Heart right ventricle (tissue), 16 donors: ENCODE measurements around the gene MINK1. TPM values are rescaled to one million over a fixed set of nuclear protein-coding genes. Genes with fewer than 3 reads are reported as not detected.

Experiments
- ATAC-seq, 8 donors: fragments of 200-7000 bp; cut with Tn5 transposase; one replicate each; pipeline ENCODE4 v1.9.1; 2020; ENCODE audit warnings: mild to moderate bottlenecking in 8 of 8, moderate library complexity in 8 of 8, moderate number of reproducible peaks in 1 of 8
- DNase-seq, 2 donors: peaks; one replicate each; pipeline ENCODE4 v3.0.0-alpha.2; 2020
- H3K27ac ChIP-seq, 10 donors: fragments of 200-600 bp; sonication (generic) in 2 of 10; one replicate each; pipeline versions ENCODE4 v1.5.0 to v1.8.0; 2020 to 2022; ENCODE audit warnings: mild to moderate bottlenecking in 3 of 10
- H3K27me3 ChIP-seq, 7 donors: fragments of 200-600 bp; one replicate each; pipeline ENCODE4 v1.8.0; 2021 to 2022; ENCODE audit warnings: mild to moderate bottlenecking in 2 of 7
- H3K36me3 ChIP-seq, 9 donors: fragments of 200-600 bp; sonication (generic) in 1 of 9; one replicate each; pipeline versions ENCODE4 v1.5.0 to v1.8.0; 2020 to 2022; ENCODE audit warnings: mild to moderate bottlenecking in 2 of 9
- H3K4me1 ChIP-seq, 9 donors: fragments of 200-600 bp; sonication (generic) in 1 of 9; one replicate each; pipeline versions ENCODE4 v1.5.0 to v1.8.0; 2020 to 2022; ENCODE audit warnings: mild to moderate bottlenecking in 4 of 9
- H3K4me3 ChIP-seq, 10 donors: fragments of 200-600 bp; sonication (generic) in 2 of 10; one replicate each; pipeline versions ENCODE4 v1.5.0 to v1.8.0; 2020 to 2022; ENCODE audit warnings: mild to moderate bottlenecking in 7 of 10, moderate library complexity in 2 of 10
- H3K9me3 ChIP-seq, 11 donors: fragments of 200-600 bp in 10 of 11; sonication (generic) in 2 of 11; one replicate each; pipeline versions ENCODE4 v1.5.0 to v1.8.0; 2013 to 2022; ENCODE audit warnings: mild to moderate bottlenecking in 2 of 11, control low read depth in 1 of 11, moderate library complexity in 1 of 11
- WGBS, 2 donors: extraction: QIAGEN DNeasy Blood & Tissue Kit; methylation state at CpG; one replicate each; pipeline ENCODE4 v1.1.7; 2013; ENCODE audit warnings: inconsistent platforms in 1 of 2; 5-methylcytosine and 5-hydroxymethylcytosine counted together
- intact Hi-C, 10 donors: fragments of 100-400 bp; cut with DNase I; formaldehyde crosslinking; loops; one replicate each; pipeline versions ENCODE4 v1.11.1 to v1.14.2; 2022
- polyA plus RNA-seq, 2 donors: library from polyadenylated mRNA; stranded (reverse); fragments of 200-250 nt; gene quantifications; one replicate each; pipeline ENCODE4 v1.2.3, GENCODE V29; 2013
- total RNA-seq, 10 donors: library from RNA; stranded (reverse); fragmentation: NEBNext Ultra II Directional in 3 of 10; extraction: Animal tissue kit (Norgen Biotek cat#: 25700) in 3 of 10; gene quantifications; one replicate each; pipeline versions ENCODE4 v1.2.1 to v1.2.4, GENCODE V29; 2021 to 2023
- TF ChIP-seq, protein P1 (sequence below), 9 donors: fragments of 200-600 bp; sonication (generic) in 2 of 9; IDR thresholded peaks; one replicate each; pipeline versions ENCODE4 v1.5.0 to v1.8.0; 2021 to 2022; ENCODE audit warnings: antibody characterized with exemption in 9 of 9, mild to moderate bottlenecking in 5 of 9, moderate library complexity in 1 of 9
- donor health status: Arrhythmogenic right ventricular cardiomyopathy.
- donor health status: ischemic (EF 13 %, LVEDD 7.1; RV severe dilation, severe dysfunction).
- donor health status: healthy with polysubstance abuse.
- donor health status: DM: no; HTN: yes; CAD: no.
- donor health status: DM: no; HTN: no; CAD: no.
- donor health status: ischemic (EF 25% LVEDD 6.9; RV normal size, moderate dysfunction).
- donor health status: ischemic (EF 25% LVEDD 5.7; RV mildly dilated, moderate dysfunction).
- donor health status: healthy.
- donor health status: DM: yes; HTN: yes; CAD: no.
- donor health status: Ischemic cardiomyopathy.
- donor health status: ischemic (EF 35%, LVEDD 5.7; RV mildly dilated, moderate dysfunction).
- donor health status: nonischemic (EF 11% LVEDD 7.7; RV severe dilation, severe dysfunction).
- donor health status: DM: yes; HTN: yes; CAD: no.
- donor health status: PGD.
- donor health status: ischemic (EF 29% LVEDD 5.4; RV normal size, mild dysfunction).
- donor health status: nonischemic (EF 23%, LVEDD 6.1; RV moderate dilation, normal function).

The MINK1 gene
- total and polyA plus RNA-seq, 12 donors: 17.3 to 54.1 (median 33.5) TPM

DNA sequence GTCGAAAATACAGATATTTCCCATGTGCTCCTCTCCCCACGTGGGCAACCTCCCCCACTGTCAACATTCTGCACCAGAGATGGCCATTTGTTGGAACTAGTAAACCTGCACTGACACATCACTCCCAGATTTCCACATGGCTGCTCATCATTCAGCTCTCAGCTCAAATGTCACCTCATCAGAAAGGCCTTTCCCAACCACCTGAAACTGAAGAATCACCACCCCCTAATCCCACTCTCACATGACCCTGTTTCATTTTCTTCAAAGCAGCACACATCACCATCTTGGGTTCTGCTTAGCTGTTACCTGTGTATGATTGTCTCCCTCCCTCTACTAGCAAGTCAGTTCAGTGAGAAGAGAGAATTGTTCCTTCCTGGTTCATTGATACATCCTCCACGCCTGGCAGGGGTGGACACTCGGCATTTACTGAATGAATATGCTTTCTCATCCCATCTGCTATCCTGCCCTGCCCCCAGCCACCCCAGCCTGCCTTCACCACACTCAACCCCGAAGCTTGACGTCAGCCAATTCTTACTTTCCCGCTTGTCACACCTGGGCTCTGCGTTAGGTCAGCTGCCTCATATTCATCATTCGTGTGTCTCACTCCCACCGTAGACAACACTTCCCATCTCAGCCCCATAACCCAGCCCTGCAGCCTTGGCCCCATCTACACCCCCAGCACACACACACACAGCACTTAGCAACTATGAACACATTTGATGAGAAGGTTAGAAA, 32.5 kb upstream of the MINK1 start:
- no peak overlapping the region for H3K4me3 ChIP-seq
- TF ChIP-seq, protein P1, sequence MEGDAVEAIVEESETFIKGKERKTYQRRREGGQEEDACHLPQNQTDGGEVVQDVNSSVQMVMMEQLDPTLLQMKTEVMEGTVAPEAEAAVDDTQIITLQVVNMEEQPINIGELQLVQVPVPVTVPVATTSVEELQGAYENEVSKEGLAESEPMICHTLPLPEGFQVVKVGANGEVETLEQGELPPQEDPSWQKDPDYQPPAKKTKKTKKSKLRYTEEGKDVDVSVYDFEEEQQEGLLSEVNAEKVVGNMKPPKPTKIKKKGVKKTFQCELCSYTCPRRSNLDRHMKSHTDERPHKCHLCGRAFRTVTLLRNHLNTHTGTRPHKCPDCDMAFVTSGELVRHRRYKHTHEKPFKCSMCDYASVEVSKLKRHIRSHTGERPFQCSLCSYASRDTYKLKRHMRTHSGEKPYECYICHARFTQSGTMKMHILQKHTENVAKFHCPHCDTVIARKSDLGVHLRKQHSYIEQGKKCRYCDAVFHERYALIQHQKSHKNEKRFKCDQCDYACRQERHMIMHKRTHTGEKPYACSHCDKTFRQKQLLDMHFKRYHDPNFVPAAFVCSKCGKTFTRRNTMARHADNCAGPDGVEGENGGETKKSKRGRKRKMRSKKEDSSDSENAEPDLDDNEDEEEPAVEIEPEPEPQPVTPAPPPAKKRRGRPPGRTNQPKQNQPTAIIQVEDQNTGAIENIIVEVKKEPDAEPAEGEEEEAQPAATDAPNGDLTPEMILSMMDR (IDR thresholded peaks at IDR 0.05): no peak
- no peaks in the 10 kb centered on the region for H3K9me3 ChIP-seq
- H3K36me3 ChIP-seq: peaks cover 0 to 29% (median 14%) of the 10 kb centered on the region in 9 donors
- H3K27ac ChIP-seq: no peak overlapping the region
- H3K27me3 ChIP-seq: no peaks in the 10 kb centered on the region
- WGBS, 2 donors: 77 to 86% methylated on average over 10 of the region's 10 CpGs
- ATAC-seq (no peak), DNase-seq (no peak)
- intact Hi-C loops: no loop called here
- peaks cover 0 to 13% (median 9%) of the 10 kb centered on the region in 9 donors for H3K4me1 ChIP-seq

DNA sequence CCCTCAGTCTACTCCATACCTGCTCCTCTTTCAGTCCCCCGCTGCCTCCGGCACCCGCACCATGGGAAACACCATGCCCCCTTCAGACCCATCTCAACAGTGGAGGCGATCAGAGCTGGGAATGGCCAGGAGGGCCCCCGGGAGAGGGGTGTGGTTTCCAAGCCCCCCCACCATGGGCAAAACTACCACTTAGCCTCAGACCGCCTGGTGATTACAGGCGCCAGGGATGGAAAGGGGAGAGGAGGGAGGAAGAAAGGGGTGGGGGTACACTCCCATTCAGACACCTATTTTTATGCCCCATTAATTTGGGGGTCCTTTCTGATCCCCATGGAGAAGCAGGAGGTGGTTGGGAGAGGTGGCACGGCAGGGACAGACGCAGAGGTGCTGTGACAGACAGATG, 30.9 kb upstream of the MINK1 start, which contains the start of gene C17orf114:
Gene C17orf114 (minus strand): TSS at position 101 of the 400 bp plus-strand sequence.
- no peaks in the 10 kb centered on the region for H3K27me3 ChIP-seq
- TF ChIP-seq, protein P1 (IDR thresholded peaks at IDR 0.05): no peak
- H3K27ac ChIP-seq: no peak within 1 kb of the TSS
- 69 to 81% methylated on average over 9 of the region's 9 CpGs for WGBS, 2 donors
- intact Hi-C loops: no loop called here
- no peak for DNase-seq
- peaks cover 0 to 11% (median 5%) of the 10 kb centered on the region in 9 donors for H3K4me1 ChIP-seq
- ATAC-seq: no peak
- H3K9me3 ChIP-seq: no peaks in the 10 kb centered on the region
- no peak within 1 kb of the TSS for H3K4me3 ChIP-seq
- H3K36me3 ChIP-seq: peaks cover 0 to 28% (median 14%) of the 10 kb centered on the region in 9 donors

DNA sequence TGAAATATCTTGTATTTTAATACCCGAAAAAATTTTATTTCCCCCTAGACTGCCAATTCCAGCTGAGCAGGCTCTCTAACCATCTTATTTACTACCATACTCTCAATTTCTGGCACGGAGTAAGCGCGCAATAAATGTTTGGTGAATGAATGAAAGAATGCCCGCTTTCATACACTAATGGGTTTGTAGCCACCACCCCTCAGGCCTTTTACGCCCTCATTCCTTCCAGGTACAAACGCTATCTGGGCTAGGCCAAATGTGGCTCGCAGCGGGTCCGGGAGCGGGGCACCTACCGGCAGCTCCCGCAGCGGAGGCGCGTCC, 26.7 kb upstream of the MINK1 start:
- H3K4me1 ChIP-seq: peaks cover 7 to 26% (median 18%) of the 10 kb centered on the region in 9 donors
- TF ChIP-seq, protein P1 (IDR thresholded peaks at IDR 0.05): no peak
- peaks cover 0 to 24% (median 0%) of the 10 kb centered on the region in 9 donors for H3K36me3 ChIP-seq
- DNase-seq (no peak), ATAC-seq (no peak)
- 5 to 9% methylated on average over 12 to 16 of the region's 16 CpGs for WGBS, 2 donors
- no peaks in the 10 kb centered on the region for H3K27me3 ChIP-seq
- H3K9me3 ChIP-seq: no peaks in the 10 kb centered on the region
- H3K27ac ChIP-seq: peak overlapping the region in 8 of 10 donors; percentile 43 to 94 (median 90)
- intact Hi-C loops: loop anchor here in 1 of 10 donors (5.0 kb wide), 1 partner anchor 71 kb away; no protein-coding TSS in a partner anchor
- H3K4me3 ChIP-seq: peak overlapping the region; percentile 28 to 99 (median 86)

DNA sequence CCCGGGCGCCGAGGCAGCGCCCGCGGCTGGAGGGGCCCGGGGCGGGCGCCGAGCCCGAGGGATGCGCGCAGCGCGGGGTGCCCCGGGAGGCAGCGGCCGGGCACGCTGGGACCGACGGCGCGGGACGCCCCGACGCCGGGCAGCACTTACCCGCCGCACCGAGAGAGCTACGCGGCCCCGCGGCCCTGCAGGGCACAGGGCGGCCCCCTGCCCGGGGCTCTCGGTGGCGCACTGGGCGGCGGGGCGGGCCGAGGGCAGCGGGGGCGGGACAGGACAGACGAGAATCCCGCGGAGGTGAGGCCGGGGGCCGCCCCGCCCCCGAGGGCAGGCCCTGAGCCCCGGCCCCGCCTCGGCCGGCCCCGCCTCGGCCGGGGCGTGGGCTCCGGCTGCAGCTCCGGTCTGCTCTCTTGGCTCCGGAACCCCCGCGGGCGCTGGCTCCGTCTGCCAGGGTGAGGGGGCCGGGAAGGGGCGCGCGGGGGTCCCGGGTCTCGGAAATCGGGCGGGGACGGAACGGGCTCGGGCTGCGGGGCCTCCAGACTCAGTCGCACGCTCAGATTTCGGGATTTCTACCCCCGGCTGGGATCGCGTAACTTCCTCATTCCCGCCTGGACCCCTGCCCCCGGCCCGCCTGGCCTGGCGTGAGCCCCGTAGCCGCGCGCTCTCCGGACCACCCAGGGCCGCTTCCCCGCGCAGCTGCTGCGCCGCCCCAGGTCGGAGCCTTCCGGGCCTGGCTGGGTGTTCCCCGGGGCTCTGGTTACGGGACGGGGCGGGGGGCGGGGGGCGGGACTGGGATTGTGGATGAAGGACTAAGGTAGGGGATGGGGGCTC, 26.1 kb upstream of the MINK1 start, which contains the start of gene PLD2:
Gene PLD2 (plus strand): TSS at position 376 of the 828 bp plus-strand sequence. CDS start 621 bp downstream, outside the sequence.
- Histone ChIP-seq H3K4me1 (peaks cover 7 to 26% (median 18%) of the 10 kb centered on the region in 9 donors), H3K4me3 (peak within 1 kb of the TSS; percentile 46 to 99 (median 88)), H3K27ac (peak within 1 kb of the TSS; percentile 4 to 94 (median 89)), H3K27me3 (no peaks in the 10 kb centered on the region), H3K9me3 (no peaks in the 10 kb centered on the region), H3K36me3 (peaks cover 0 to 28% (median 0%) of the 10 kb centered on the region in 9 donors)
- 0 to 1% methylated on average over 75 to 106 of the region's 106 CpGs for WGBS, 2 donors
- intact Hi-C loops: loop anchor here in 1 of 10 donors (5.0 kb wide), 1 partner anchor 70 kb away; no protein-coding TSS in a partner anchor
- ATAC-seq (peak; percentile 97 to 99 (median 97)), DNase-seq (peak; percentile 87 to 89)
- TF ChIP-seq, protein P1 (IDR thresholded peaks at IDR 0.05): no peak
